Measurements from ENCODE around the gene SH2B2.
"Not testable (repeated sequence)": the region's sequence is repeated elsewhere in the genome, so short reads cannot be mapped to it uniquely, and the experiment has no call there.

The SH2B2 gene

GRCh38 chr7:102306916-102307677 lies 20.4 kb downstream of the SH2B2 start:
- DNase-seq = no peak

- DNase-seq = no peak
These were observed 23.7 kb downstream of the SH2B2 start for GRCh38 chr7:102310414-102310815.

DNA sequence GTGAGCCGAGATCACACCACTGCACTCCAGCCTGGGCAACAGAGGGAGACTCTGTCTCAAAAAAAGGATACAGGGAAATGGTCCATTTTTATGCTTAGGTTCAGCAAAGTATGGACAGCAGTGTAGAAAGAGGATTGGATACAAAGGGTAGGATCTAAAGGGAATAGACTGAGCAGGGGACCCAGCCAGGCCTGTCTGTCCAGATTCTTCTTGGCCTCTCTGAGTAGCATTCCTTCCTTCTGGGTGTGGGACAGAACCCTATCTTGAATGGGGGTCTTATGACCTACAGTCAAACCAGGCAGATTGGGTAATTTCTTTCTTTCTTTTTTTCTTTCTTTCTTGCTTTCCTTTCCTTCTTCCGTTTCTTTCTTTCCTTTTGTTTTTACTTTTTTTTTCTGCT lies 25.6 kb downstream of the SH2B2 start:
- no peak for DNase-seq

DNA sequence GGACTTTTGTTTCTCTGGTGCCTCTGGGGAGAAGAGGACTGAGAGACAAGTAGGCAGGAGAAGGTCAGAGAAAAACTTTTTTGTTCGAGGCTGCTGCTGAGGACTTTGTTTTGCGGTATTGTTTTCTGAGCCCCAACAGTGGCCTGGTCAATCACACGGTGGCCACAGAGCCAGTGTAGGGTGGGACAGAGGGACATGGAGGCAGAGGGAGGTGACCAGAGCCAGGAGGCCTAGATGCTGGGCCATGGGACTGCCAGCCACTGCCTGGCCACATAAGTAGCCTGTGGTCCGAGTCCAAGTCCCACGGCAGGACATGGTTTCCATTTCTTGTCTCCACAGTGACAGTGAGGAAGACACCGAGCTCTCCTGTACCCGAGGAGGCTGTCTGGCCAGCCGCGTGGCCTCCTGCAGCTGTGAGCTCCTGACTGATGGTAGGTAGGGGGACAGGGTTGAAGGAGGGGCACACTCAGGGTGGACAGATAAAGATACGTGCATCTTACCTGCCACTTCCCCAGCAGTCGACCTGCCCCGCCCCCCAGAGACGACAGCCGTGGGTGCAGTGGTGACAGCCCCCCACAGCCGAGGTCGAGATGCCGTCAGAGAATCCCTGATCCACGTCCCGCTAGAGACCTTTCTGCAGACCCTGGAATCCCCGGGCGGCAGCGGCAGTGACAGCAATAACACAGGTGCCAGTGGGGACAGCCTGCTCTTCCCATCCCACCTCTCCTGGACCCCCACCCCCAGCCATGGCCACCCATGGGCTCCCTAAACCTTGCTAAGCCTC lies 27.5 kb downstream of the SH2B2 start:
- no peak for DNase-seq

DNA sequence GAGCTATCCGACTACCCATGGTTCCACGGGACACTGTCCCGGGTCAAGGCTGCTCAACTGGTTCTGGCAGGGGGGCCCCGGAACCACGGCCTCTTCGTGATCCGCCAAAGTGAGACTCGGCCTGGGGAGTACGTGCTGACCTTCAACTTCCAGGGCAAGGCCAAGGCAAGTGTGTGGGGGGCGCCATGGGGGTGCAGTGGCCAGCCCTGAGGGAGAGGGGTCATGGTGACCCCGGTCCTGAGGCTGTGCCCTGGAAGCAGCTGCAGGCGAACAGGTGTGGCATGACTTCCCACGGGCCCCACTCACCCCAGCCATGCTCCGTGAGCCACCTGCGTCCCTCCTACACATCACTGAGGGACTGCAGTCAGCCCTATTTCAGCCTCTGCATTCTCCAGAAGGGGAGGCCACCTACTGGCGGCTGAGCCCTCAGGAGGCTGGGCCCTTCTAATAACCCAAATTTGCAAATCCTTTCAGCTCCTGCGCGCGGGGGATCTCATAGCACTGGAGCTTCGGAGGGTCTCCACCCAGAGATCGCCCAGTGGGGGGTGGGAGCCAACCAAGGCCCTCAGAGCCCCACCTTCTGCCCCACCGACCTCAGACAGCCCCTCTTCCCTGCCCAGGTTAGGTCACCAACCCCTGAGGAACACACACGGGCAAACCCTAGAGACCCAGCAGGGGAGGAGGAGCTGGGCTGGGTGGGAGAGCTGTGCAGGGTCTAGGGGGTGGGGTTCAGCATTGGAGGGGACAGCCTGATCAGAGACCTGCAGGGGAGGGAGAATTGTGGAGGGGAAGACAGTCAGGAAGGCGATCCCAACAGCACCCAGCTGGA lies 30.8 kb downstream of the SH2B2 start:
- DNase-seq = no peak

DNA sequence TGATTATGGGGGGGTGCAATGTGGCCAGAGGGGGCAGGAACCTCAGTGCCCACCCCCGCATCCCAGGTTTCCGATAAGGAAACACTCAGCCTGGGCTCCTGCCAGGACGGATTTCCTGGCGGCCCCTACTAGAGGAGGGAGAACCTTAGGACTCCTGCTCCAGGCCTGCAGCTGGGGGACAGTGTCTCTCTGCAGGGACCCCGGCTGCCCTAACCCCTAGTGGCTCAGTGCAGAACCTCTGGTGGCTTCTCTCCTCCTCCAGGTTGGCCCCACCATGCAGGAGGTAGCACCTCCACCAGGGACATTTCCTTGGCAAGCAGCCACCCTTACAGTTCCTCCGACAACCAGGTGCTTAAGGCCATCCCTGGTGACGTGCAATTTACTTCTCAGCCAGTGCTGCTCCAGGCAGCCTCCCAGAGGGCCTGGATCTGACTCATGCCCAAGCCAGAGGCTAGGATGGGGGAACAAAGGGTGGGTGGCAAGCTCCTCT lies 31.9 kb downstream of the SH2B2 start:
- DNase-seq = no peak

- DNase-seq = no peak
These were observed 33.0 kb downstream of the SH2B2 start for GRCh38 chr7:102319671-102320070.

GRCh38 chr7:102320181-102320580 lies 33.5 kb downstream of the SH2B2 start:
- DNase-seq = no peak

DNA sequence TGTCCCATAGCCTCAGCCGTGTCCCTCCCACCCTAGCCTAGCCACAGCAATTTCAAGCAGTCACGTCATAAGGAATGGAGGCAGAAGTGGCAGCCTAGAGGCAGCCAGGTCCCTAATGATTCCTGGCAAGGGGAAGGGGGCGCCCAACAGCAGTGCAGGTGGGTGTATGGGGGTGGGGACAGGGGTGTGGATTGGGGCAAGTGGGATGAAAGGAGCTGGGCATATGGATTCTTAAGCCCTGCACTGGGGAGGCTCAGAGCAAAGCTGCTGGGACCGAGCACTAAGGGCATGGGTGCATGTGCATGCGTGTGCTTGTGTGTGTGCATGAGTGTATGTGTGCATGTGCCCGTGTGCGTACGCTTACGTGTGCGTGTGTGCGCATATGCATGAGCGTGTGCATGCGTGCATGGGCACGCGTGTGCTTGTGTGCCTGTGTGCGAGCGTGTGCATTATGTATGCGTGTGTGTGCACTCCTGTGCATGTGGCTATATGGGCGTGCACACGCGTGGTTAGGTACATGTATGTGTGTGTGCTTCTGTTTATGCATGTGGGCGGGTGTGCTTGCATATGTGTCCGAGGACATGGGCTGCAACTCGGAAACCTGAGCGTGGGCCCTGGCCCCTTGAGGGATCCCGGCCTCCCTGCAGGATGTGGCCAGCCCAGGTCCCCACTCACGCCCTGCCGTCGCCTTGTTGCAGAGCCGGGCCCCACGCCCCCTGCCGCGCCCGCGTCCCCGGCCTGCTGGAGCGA lies 34.1 kb downstream of the SH2B2 start:
- no peak for DNase-seq

DNA sequence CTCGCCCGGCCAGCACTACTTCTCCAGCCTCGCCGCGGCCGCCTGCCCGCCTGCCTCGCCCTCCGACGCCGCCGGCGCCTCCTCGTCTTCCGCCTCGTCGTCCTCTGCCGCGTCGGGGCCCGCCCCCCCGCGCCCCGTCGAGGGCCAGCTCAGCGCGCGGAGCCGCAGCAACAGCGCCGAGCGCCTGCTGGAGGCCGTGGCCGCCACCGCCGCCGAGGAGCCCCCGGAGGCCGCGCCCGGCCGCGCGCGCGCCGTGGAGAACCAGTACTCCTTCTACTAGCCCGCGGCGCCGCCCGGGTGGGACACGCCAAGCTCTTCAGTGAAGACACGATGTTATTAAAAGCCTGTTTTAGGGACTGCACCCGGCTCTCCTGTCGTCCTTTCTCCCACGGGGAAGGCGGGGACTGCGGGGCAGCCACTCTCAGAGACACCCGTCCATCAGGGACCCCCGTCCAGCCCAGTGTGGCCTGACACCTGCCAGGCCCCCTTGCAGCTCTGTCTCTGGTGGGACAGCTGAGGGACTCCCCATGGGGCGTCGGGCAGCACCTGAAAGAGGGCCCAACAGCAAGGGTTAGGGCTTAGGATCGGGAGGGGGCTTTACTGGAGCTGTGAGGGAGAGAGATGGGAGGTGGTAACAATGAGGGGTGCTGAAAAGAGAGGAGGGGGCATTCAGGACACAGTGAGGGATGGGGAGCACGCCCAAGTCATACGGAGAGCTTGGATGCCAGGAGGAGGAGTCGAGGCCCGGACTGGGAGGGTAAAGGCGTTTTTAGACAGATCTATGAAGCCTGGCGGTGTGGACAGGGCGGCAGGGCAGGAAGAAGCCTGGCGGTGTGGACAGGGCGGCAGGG lies 34.9 kb downstream of the SH2B2 start:
- DNase-seq = no peak

DNA sequence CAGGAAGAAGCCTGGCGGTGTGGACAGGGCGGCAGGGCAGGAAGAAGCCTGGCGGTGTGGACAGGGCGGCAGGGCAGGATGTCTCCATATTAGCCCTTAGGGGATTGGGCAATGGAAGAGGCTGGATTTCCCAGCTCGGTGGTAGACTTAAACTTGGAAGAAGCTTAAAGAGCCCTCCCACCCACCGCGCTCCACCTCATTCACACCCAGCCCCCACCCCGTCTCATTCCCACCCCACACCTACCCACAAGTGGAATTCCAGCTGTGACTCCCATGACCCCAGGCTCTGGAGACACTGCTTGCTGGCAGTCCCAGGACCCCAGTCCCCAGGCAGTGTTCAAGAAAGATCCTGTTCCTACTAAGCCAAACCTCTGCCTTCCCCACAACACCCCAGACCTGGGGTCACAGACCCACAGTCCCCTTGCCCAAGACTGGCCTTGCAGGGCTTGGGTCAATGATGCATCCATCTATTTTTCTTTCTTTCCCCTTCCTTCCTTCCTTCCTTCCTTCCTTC lies 35.6 kb downstream of the SH2B2 start:
- no peak for DNase-seq

DNA sequence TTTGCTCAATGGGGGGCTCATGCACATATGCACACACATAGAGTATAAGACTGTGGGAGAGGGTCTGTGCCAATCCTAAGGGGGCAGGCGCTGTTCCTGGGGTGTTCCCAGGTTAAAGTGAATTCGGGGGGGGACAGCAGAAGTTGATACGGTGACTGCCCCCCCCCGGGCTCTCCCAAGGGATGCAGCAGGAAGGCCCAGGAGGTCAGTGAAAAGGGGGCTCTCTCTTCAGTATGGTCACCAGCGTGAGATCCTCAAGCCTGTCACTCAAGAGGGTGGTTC lies 37.2 kb downstream of the SH2B2 start:
- no peak for DNase-seq

DNA sequence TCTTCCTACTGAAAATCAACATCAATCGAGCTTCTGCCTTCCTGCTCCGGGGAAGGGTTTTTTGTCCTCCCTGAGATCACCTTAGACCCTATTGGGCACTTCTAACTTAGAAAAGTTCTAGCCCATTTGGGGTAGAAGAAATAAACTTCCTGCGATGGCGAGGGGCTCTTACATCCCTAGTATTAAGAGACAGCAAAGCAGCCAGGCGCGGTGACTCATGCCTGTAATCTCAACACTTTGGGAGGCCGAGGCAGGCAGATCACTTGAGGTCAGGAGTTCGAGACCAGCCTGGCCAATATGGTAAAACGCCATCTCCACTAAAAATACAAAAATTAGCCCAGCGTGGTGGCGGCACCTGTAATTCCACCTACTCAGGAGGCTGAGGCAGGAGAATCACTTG lies 38.4 kb downstream of the SH2B2 start:
- not testable (repeated sequence) for DNase-seq

- DNase-seq = no peak
These were observed 39.7 kb downstream of the SH2B2 start for GRCh38 chr7:102326157-102326889.

DNA sequence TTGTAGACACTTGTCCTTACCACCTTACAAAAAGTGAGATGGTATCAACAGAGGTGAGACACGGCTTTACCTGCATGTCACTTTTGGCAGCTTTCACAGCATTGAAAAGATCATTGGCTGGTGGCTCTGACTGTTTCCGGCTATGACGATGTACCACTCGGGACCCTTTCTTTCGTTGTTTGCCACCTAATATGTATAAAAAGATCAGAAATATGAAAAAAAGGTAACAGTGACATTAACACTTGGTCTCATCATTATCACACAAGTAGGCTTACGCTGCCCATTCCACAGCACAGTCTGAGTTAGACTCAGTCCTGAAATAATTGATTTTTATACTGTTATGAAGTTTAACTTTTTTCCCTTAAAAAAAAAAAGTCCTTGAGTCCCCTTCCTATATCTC lies 40.5 kb downstream of the SH2B2 start:
- not testable (repeated sequence) for DNase-seq

DNA sequence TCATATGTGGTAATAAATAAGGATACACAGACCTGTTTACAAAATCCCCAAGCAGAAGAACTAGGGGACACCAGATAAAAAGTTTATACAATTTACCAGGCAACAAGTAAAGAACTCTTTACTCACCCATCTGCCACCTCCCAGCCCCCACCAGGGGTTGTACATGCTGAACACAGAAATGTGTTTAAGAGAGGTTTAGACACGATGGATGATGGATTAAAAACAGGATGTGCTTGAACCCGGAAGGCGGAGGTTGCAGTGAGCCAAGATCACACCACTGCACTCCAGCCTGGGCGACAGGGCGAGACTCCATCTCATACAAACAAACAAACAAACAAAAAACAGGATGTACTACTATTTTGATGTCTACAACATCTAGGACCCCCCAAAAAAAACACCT lies 42.2 kb downstream of the SH2B2 start:
- DNase-seq = not testable (repeated sequence)

- not testable (repeated sequence) for DNase-seq
These were observed 42.7 kb downstream of the SH2B2 start for GRCh38 chr7:102329366-102329765.

DNA sequence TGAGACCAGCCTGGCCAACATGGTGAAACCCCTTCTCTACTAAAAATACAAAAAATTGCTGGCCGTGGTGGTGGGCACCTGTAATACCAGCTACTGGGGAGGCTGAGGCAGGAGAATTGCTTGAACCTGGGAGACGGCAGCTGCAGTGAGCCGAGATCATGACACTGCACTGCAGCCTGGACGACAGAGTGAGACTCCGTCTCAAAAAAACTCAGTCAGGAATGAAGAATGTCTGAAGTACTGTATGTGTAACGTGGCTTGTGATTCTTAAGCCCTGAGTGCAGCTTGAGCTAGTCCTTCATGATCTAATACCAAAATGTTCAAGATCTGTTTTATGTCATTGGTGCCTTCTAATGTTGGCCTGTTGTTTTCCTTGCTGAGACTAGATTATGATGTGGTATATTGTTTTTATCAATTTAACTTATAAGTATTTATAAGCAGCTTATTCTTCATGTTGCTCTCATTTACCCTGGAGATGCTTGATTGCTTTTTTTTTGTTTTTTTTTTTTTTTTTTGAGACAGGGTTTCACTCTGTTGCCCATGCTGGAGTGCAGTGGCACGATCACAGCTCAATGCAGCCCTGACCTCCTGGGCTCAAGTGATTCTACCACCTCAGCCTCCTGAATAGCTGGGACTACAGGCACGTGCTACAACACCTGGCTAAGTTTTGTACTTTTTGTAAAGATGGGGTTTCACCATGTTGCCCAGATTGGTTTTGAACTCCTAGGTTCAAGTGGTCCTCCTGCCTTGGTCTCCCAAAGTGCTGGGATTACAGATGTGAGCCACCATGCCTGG lies 44.2 kb downstream of the SH2B2 start:
- DNase-seq = not testable (repeated sequence)

DNA sequence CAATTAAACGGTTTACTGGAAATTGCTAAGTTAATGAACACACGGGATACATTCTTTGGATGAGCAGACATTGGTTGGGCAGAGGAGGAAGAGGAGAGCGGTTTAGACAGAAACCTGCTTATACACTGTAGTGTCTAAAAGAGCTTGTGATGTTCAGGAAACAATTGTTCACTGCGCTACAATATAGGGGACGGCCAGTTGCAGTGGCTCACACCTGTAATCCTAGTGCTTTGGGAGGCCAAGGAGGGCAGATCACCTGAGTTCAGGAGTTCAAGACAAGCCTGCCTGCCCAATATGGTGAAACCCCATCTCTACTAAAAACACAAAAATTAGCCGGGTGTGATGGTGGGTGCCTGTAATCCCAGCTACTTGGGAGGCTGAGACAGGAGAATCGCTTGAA lies 48.9 kb downstream of the SH2B2 start:
- not testable (repeated sequence) for DNase-seq

DNA sequence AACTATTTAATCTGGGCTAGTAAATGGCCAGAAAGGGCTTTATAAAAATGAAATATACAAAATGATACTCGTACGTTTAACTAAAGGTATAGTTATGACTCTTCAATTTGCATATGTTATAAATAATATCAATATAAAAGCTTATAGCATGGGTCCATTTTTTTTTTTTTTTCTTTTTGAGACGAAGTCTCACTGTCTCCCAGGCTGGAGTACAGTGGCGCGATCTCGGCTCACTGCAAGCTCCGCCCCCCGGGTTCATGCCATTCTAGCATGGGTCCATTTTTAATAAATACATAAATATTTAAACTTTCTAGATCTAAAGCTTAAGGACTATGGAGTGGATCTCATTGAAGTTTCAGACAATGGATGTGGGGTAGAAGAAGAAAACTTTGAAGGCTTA lies 50.3 kb downstream of the SH2B2 start:
- not testable (repeated sequence) for DNase-seq
